PC-9 (cell line): Measurements from ENCODE around the gene CELF2. TPM values are rescaled to one million over a fixed set of nuclear protein-coding genes. Genes with fewer than 3 reads are reported as not detected.

ENCODE experiments used
- BruUV-seq: library from RNA; stranded (reverse); fragments of 400-500 nt; replicated peaks from 2 replicates; lab custom pipeline; 2021; lab: Mats Ljungman, UMichigan
- CTCF ChIA-PET: fragments of 300-600 bp; sonication (Branson Sonifier 250); formaldehyde crosslinking; loops from one replicate; lab custom pipeline; 2022; ENCODE audit warnings: antibody characterized with exemption; lab: Charles Lee
- POLR2A ChIA-PET: fragments of 300-600 bp; sonication (Branson Sonifier 250); formaldehyde crosslinking; loops from one replicate; lab custom pipeline; 2022; ENCODE audit warnings: antibody characterized with exemption; ENCODE audit not compliant: unreplicated experiment; lab: Charles Lee
- DNase-seq, 2 experiments: peaks; one replicate each; pipeline versions ENCODE4 v3.0.0 to v3.0.0-alpha.2; 2015 to 2022; ENCODE audit warnings: mixed read lengths in 1 of 2
- H2AFZ ChIP-seq: fragments of 200-600 bp; sonication (generic); 2 replicates; pipeline ENCODE4 v1.8.1; 2017; ENCODE audit warnings: antibody characterized with exemption
- H3F3A ChIP-seq: fragments of 200-600 bp; sonication (generic); 2 replicates; pipeline ENCODE4 v1.8.1; 2017; ENCODE audit warnings: antibody characterized with exemption, mild to moderate bottlenecking, low read depth; ENCODE audit not compliant: insufficient read depth
- H3K27ac ChIP-seq: fragments of 200-600 bp; sonication (generic); 2 replicates; pipeline ENCODE4 v1.6.1; 2016; ENCODE audit warnings: mixed run types
- H3K27me3 ChIP-seq: fragments of 200-600 bp; sonication (generic); 2 replicates; pipeline ENCODE4 v1.6.1; 2016; ENCODE audit warnings: low read depth, mixed run types; ENCODE audit not compliant: insufficient read depth
- H3K36me3 ChIP-seq: fragments of 200-600 bp; sonication (generic); 2 replicates; pipeline ENCODE4 v1.6.1; 2016; ENCODE audit warnings: low read depth, mixed run types
- H3K4me1 ChIP-seq: fragments of 200-600 bp; sonication (generic); replicated peaks from 2 replicates; pipeline ENCODE4 v1.6.1; 2016; ENCODE audit warnings: mixed run types; ENCODE audit not compliant: insufficient read depth
- H3K4me2 ChIP-seq: fragments of 200-600 bp; sonication (generic); 2 replicates; pipeline ENCODE4 v1.6.1; 2017; ENCODE audit warnings: mixed run types
- H3K4me3 ChIP-seq: fragments of 200-600 bp; sonication (generic); 2 replicates; pipeline ENCODE4 v1.6.1; 2016; ENCODE audit warnings: mixed run types
- H3K79me2 ChIP-seq: fragments of 200-600 bp; sonication (generic); 2 replicates; pipeline ENCODE4 v1.6.1; 2017; ENCODE audit warnings: low read depth, mixed run types
- H3K9me2 ChIP-seq: fragments of 200-600 bp; sonication (generic); 2 replicates; pipeline ENCODE4 v1.8.1; 2017; ENCODE audit warnings: mild to moderate bottlenecking; ENCODE audit not compliant: insufficient read depth
- H3K9me3 ChIP-seq: fragments of 200-600 bp; sonication (generic); 2 replicates; pipeline ENCODE4 v1.8.1; 2016; ENCODE audit warnings: low read depth; ENCODE audit not compliant: insufficient read depth
- H4K20me1 ChIP-seq: fragments of 200-600 bp; sonication (generic); 2 replicates; pipeline ENCODE4 v1.8.1; 2017; ENCODE audit not compliant: insufficient read depth
- CTCF ChIP-seq: fragments of 200-600 bp; sonication (generic); conservative IDR thresholded peaks from 2 replicates; pipeline ENCODE4 v1.6.1; 2017; ENCODE audit warnings: mixed run types, antibody characterized with exemption, mild to moderate bottlenecking, moderate library complexity
- EZH2 ChIP-seq: fragments of 200-600 bp; sonication (generic); IDR thresholded peaks from 2 replicates; pipeline ENCODE4 v1.8.0; 2017; ENCODE audit warnings: antibody characterized with exemption, low read depth
- intact Hi-C: fragments of 100-400 bp; cut with micrococcal nuclease; formaldehyde crosslinking; loops from one replicate; pipeline ENCODE4 v1.10.0; 2022; ENCODE audit not compliant: unreplicated experiment
- total RNA-seq: library from RNA; stranded (reverse); gene quantifications from 2 replicates; pipeline ENCODE4 v1.2.3, GENCODE V29; 2021

Gene CELF2
- total RNA-seq, 1 experiment from 2014 or later: not detected

GRCh38 chr10:11335167-11335652 lies 317.5 kb downstream of the CELF2 start:
- Histone ChIP-seq H4K20me1 (no peaks in the 10 kb centered on the region), H3K9me2 (no peaks in the 10 kb centered on the region), H3K79me2 (no peaks in the 10 kb centered on the region), H3K27ac (no peak overlapping the region), H3K36me3 (no peaks in the 10 kb centered on the region), H3K4me3 (no peak overlapping the region), H3K4me1 (no peaks in the 10 kb centered on the region), H3K9me3 (no peaks in the 10 kb centered on the region), H3K27me3 (peaks cover 83% of the 10 kb centered on the region), H3F3A (no peaks in the 10 kb centered on the region), H3K4me2 (no peak overlapping the region), H2AFZ (no peak overlapping the region)
- no peak for TF ChIP-seq EZH2
- no peak for TF ChIP-seq CTCF
- BruUV-seq: no TSS peak
- intact Hi-C loops: no loop called here
- POLR2A ChIA-PET: no interaction called here
- no peak for DNase-seq
- CTCF ChIA-PET: no interaction called here

DNA sequence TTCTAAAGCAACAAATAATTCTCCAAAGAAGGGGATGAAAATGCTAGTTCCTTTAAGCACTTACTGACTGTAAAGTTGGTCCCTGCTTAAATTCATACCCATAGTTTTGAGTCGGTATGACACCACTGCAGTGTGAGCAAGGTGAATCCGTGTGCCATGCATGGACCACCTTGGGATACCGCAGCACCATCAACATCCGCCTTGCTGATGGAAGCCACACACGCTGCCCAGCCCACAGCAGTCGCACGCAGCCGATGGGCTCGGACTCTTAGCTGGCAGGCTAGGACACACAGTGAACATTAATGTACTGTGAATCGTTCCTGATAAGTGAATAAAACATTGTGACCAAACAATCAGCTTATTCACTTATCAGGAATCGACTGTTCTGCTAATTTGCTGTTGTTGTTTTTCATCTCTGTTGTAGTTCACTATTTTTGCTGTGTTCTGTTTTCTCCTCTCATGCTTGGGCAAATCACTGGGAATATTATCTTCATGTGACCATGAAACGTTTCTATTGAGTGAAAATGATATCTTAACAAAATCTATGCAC lies 318.3 kb downstream of the CELF2 start:
- CTCF ChIA-PET: no interaction called here
- H3K27me3 ChIP-seq: peaks cover 89% of the 10 kb centered on the region
- BruUV-seq: no TSS peak
- H3K36me3 ChIP-seq: no peaks in the 10 kb centered on the region
- no peak overlapping the region for H3K4me3 ChIP-seq
- no peak overlapping the region for H3K27ac ChIP-seq
- no peaks in the 10 kb centered on the region for H3K9me2 ChIP-seq
- no peaks in the 10 kb centered on the region for H3F3A ChIP-seq
- no peak overlapping the region for H3K4me2 ChIP-seq
- POLR2A ChIA-PET: no interaction called here
- H2AFZ ChIP-seq: no peak overlapping the region
- H3K79me2 ChIP-seq: no peaks in the 10 kb centered on the region
- TF ChIP-seq EZH2: no peak
- no peak for TF ChIP-seq CTCF
- no peaks in the 10 kb centered on the region for H4K20me1 ChIP-seq
- H3K9me3 ChIP-seq: no peaks in the 10 kb centered on the region
- no peaks in the 10 kb centered on the region for H3K4me1 ChIP-seq
- intact Hi-C loops: no loop called here
- no peak for DNase-seq

DNA sequence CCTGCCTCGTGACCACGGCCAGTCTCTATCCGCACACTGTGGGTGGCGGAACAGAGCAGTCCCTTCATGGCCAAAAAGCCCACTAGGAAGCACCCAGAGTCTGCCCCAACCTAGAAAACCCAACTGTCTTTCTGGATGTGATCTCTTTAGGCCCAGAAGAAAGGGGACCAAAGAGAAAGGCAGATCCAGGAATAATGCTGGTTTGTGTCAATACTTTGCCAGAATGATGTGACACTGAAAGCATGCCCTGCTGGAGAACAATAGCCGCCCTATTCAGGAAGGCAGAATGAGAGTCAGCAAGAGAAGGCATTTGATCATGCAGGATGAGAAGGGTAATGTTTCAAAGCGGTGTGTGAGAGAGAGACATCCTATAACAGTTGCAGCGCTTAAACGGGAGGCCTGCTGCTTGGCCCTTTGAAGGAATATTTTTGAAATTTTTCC lies 319.1 kb downstream of the CELF2 start:
- no TSS peak for BruUV-seq
- no peaks in the 10 kb centered on the region for H3K9me2 ChIP-seq
- no peak overlapping the region for H3K27ac ChIP-seq
- no peaks in the 10 kb centered on the region for H3K9me3 ChIP-seq
- no peaks in the 10 kb centered on the region for H3K4me1 ChIP-seq
- no peak overlapping the region for H3K4me3 ChIP-seq
- no peak for DNase-seq
- H2AFZ ChIP-seq: no peak overlapping the region
- H3K79me2 ChIP-seq: no peaks in the 10 kb centered on the region
- CTCF ChIA-PET: no interaction called here
- no peak overlapping the region for H3K4me2 ChIP-seq
- peaks cover 97% of the 10 kb centered on the region for H3K27me3 ChIP-seq
- TF ChIP-seq EZH2 (no peak), CTCF (no peak)
- H3K36me3 ChIP-seq: no peaks in the 10 kb centered on the region
- intact Hi-C loops: no loop called here
- H4K20me1 ChIP-seq: no peaks in the 10 kb centered on the region
- POLR2A ChIA-PET: no interaction called here
- H3F3A ChIP-seq: no peaks in the 10 kb centered on the region
